HEK293 (cell line): ENCODE measurements around the gene LAP3.

ENCODE experiments used
- PBX3 ChIP-seq: sonication (generic); formaldehyde crosslinking; IDR thresholded peaks from 2 replicates; pipeline ENCODE4 v1.8.1; 2022; ENCODE audit warnings: mild to moderate bottlenecking, moderate library complexity, missing genetic modification reagents
- REST ChIP-seq: fragments of 450-650 bp; formaldehyde crosslinking; IDR thresholded peaks from 2 replicates; pipeline ENCODE4 v1.5.1; 2016; ENCODE audit warnings: missing biosample characterization, missing genetic modification characterization
- TRIM28 ChIP-seq: IDR thresholded peaks from 2 replicates; pipeline ENCODE4 v1.6.1; 2011; ENCODE audit warnings: low read length, control low read depth, borderline replicate concordance
- ZBTB10 ChIP-seq: fragments of 450-650 bp; formaldehyde crosslinking; IDR thresholded peaks from 2 replicates; pipeline ENCODE4 v1.5.1; 2016; ENCODE audit warnings: missing biosample characterization, missing genetic modification characterization
- ZNF19 ChIP-seq: fragments of 450-650 bp; formaldehyde crosslinking; IDR thresholded peaks from 2 replicates; pipeline ENCODE4; 2016; ENCODE audit warnings: missing biosample characterization, missing genetic modification characterization, low read depth
- ZNF416 ChIP-seq: fragments of 450-650 bp; formaldehyde crosslinking; IDR thresholded peaks from 2 replicates; pipeline ENCODE4 v1.5.1; 2016; ENCODE audit warnings: missing biosample characterization, missing genetic modification characterization
- TF ChIP-seq, protein P1 (sequence below): fragments of 450-650 bp; formaldehyde crosslinking; IDR thresholded peaks from 2 replicates; pipeline ENCODE4 v1.5.1; 2016; ENCODE audit warnings: missing biosample characterization, missing genetic modification characterization, borderline replicate concordance
- TF ChIP-seq, protein P2 (sequence below): fragments of 450-650 bp; formaldehyde crosslinking; IDR thresholded peaks from 2 replicates; pipeline ENCODE4 v1.5.1; 2016; ENCODE audit warnings: missing biosample characterization, missing genetic modification characterization

DNA sequence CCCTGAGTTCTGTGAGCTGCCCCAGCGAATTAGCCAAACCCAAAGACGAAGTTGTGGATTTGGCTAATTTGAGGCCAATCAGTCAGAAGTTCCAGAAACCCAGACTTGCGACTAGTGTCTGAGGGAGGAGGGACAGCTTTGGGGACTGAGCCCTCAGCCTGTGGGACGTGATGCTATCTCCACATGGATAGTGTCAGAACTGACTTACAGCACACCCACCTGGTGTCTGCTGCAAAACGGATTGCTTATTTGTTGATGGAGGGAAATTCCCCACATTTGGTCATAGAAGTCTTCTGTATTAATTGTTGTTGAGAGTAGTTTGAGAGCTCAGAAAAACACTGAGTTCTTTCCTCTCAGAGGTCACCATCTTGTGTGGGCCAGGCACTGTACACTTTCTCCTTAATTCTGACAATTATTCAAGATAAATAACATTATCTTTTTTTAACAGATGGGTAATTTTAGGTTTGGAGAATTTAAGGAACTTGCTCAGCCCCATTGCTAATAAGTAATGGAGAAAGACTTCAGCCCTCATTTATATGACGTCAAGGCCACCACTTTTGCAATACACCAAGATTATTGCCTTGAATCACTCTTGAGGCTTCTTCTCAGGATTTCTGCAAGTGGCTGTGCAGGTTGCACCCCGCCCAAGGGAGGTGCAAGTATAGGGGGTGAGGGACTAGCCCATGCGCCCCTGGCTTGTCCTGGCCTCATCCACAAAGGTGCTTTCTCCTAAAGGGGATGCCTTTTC is 45.3 kb upstream of the LAP3 start:
- TF ChIP-seq, protein P1, sequence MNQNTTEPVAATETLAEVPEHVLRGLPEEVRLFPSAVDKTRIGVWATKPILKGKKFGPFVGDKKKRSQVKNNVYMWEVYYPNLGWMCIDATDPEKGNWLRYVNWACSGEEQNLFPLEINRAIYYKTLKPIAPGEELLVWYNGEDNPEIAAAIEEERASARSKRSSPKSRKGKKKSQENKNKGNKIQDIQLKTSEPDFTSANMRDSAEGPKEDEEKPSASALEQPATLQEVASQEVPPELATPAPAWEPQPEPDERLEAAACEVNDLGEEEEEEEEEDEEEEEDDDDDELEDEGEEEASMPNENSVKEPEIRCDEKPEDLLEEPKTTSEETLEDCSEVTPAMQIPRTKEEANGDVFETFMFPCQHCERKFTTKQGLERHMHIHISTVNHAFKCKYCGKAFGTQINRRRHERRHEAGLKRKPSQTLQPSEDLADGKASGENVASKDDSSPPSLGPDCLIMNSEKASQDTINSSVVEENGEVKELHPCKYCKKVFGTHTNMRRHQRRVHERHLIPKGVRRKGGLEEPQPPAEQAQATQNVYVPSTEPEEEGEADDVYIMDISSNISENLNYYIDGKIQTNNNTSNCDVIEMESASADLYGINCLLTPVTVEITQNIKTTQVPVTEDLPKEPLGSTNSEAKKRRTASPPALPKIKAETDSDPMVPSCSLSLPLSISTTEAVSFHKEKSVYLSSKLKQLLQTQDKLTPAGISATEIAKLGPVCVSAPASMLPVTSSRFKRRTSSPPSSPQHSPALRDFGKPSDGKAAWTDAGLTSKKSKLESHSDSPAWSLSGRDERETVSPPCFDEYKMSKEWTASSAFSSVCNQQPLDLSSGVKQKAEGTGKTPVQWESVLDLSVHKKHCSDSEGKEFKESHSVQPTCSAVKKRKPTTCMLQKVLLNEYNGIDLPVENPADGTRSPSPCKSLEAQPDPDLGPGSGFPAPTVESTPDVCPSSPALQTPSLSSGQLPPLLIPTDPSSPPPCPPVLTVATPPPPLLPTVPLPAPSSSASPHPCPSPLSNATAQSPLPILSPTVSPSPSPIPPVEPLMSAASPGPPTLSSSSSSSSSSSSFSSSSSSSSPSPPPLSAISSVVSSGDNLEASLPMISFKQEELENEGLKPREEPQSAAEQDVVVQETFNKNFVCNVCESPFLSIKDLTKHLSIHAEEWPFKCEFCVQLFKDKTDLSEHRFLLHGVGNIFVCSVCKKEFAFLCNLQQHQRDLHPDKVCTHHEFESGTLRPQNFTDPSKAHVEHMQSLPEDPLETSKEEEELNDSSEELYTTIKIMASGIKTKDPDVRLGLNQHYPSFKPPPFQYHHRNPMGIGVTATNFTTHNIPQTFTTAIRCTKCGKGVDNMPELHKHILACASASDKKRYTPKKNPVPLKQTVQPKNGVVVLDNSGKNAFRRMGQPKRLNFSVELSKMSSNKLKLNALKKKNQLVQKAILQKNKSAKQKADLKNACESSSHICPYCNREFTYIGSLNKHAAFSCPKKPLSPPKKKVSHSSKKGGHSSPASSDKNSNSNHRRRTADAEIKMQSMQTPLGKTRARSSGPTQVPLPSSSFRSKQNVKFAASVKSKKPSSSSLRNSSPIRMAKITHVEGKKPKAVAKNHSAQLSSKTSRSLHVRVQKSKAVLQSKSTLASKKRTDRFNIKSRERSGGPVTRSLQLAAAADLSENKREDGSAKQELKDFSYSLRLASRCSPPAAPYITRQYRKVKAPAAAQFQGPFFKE, result no peak
- TF ChIP-seq, protein P2, sequence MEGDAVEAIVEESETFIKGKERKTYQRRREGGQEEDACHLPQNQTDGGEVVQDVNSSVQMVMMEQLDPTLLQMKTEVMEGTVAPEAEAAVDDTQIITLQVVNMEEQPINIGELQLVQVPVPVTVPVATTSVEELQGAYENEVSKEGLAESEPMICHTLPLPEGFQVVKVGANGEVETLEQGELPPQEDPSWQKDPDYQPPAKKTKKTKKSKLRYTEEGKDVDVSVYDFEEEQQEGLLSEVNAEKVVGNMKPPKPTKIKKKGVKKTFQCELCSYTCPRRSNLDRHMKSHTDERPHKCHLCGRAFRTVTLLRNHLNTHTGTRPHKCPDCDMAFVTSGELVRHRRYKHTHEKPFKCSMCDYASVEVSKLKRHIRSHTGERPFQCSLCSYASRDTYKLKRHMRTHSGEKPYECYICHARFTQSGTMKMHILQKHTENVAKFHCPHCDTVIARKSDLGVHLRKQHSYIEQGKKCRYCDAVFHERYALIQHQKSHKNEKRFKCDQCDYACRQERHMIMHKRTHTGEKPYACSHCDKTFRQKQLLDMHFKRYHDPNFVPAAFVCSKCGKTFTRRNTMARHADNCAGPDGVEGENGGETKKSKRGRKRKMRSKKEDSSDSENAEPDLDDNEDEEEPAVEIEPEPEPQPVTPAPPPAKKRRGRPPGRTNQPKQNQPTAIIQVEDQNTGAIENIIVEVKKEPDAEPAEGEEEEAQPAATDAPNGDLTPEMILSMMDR (tag by site-specific recombination), result no peak
- TF ChIP-seq REST (tag by site-specific recombination), result no peak
- TF ChIP-seq ZNF19 (tag by site-specific recombination), result no peak
- TF ChIP-seq PBX3 (CRISPR knock-in tag), result no peak
- TF ChIP-seq ZNF416 (tag by site-specific recombination), result no peak
- no peak for TF ChIP-seq ZBTB10 (tag by site-specific recombination)
- no peak for TF ChIP-seq TRIM28
